Measurements from ENCODE around the gene LYPLAL1.

- TF ChIP-seq CTCF (conservative IDR thresholded peaks at IDR 0.05 in 1 of 2, IDR thresholded peaks at IDR 0.05 in 1 of 2; ENCODE audit: extremely low read depth in 1 of 2, insufficient read depth in 1 of 2, low read depth in 1 of 2, low read length in 2 of 2) (no peak), EZH2 (IDR thresholded peaks at IDR 0.05; ENCODE audit: borderline replicate concordance, low read length) (no peak)
These were observed 48.3 kb upstream of the LYPLAL1 start for GRCh38 chr1:219125342-219125741.

Data from mammary epithelial cell (primary cell).